BJ (cell line): ENCODE data around the gene SPRR2E. TPM values are rescaled to one million over a fixed set of nuclear protein-coding genes. Genes with fewer than 3 reads are reported as not detected.
"Not testable (repeated sequence)": the region's sequence is repeated elsewhere in the genome, so short reads cannot be mapped to it uniquely, and the experiment has no call there.

Experiments used
- CTCF ChIA-PET: fragments of 350-600 bp; formaldehyde crosslinking; extraction: SDS; loops from one replicate; lab custom pipeline; 2021; ENCODE audit warnings: antibody characterized with exemption, inconsistent platforms; lab: Yijun Ruan, JAX
- POLR2A ChIA-PET: fragments of 300-600 bp; sonication (Branson Sonifier 250); formaldehyde crosslinking; extraction: SDS; loops from one replicate; lab custom pipeline; 2021; ENCODE audit warnings: antibody characterized with exemption; lab: Charles Lee
- DNase-seq: peaks from one replicate; pipeline ENCODE4 v3.0.0-alpha.2; 2011; ENCODE audit warnings: low read depth
- H3K27me3 ChIP-seq: 2 replicates; pipeline ENCODE4 v1.6.0; 2011; ENCODE audit warnings: low read length; ENCODE audit not compliant: control insufficient read depth, insufficient read depth
- H3K36me3 ChIP-seq: 2 replicates; pipeline ENCODE4 v1.5.1; 2011; ENCODE audit warnings: low read length; ENCODE audit not compliant: control insufficient read depth, insufficient read depth
- H3K4me3 ChIP-seq: 2 replicates; pipeline ENCODE4 v1.5.1; 2011; ENCODE audit warnings: low read depth, mild to moderate bottlenecking, control low read depth, low read length
- polyA plus RNA-seq: library from polyadenylated mRNA; depleted of rRNA; stranded (reverse); fragments of >200 nt; gene quantifications from 2 replicates; pipeline ENCODE4 v1.2.3, GENCODE V29; 2011
- TF ChIP-seq, protein P1 (sequence below): IDR thresholded peaks from 2 replicates; pipeline ENCODE4 v1.5.1; 2011; ENCODE audit warnings: low read depth, mild to moderate bottlenecking, control low read depth, inconsistent platforms, low read length, moderate library complexity; ENCODE audit not compliant: insufficient read depth

Gene SPRR2E
- polyA plus RNA-seq, 1 experiment = not detected

DNA sequence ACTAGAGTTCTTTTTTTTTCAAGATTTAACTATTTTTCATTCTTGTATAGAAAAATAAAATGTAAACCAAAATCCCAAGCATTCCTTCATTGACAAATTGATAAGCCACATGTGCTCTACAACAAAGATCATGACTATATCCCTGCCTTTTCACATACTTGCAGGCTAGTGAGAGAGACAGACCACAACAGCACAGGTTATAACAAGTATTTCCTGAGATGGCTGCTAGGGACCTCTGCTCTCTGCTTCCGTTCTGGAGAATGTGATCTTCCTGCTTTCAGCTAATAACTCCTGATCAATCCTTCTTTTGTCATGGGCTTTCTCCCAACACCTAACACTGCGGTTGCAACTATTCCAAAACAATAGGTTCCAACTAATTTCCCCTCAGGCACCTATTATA lies 33.0 kb upstream of the SPRR2E start:
- POLR2A ChIA-PET = no interaction called here
- Histone ChIP-seq H3K4me3 (no peak overlapping the region), H3K27me3 (no peaks in the 10 kb centered on the region), H3K36me3 (no peaks in the 10 kb centered on the region)
- TF ChIP-seq, protein P1, sequence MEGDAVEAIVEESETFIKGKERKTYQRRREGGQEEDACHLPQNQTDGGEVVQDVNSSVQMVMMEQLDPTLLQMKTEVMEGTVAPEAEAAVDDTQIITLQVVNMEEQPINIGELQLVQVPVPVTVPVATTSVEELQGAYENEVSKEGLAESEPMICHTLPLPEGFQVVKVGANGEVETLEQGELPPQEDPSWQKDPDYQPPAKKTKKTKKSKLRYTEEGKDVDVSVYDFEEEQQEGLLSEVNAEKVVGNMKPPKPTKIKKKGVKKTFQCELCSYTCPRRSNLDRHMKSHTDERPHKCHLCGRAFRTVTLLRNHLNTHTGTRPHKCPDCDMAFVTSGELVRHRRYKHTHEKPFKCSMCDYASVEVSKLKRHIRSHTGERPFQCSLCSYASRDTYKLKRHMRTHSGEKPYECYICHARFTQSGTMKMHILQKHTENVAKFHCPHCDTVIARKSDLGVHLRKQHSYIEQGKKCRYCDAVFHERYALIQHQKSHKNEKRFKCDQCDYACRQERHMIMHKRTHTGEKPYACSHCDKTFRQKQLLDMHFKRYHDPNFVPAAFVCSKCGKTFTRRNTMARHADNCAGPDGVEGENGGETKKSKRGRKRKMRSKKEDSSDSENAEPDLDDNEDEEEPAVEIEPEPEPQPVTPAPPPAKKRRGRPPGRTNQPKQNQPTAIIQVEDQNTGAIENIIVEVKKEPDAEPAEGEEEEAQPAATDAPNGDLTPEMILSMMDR = no peak
- CTCF ChIA-PET = no interaction called here
- no peak for DNase-seq

DNA sequence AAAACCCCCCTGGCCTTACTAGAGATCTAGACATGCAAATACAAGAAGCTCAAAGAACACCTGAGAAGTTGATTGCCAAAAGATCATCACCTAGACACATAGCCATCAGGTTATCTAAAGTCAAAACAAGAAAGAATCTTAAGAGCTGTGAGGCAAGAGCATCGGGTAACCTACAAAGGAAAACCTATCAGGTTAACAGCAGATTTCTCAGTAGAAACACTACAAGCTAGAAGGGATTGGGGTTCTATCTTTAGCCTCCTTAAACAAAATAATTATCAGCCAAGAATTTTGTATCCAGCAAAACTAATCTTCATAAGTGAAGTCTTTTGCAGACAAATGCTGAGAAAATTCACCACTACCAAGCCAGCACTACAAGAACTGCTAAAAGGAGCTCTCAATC lies 31.2 kb upstream of the SPRR2E start:
- H3K27me3 ChIP-seq = no peaks in the 10 kb centered on the region
- no peak overlapping the region for H3K4me3 ChIP-seq
- POLR2A ChIA-PET = no interaction called here
- TF ChIP-seq, protein P1 = no peak
- DNase-seq = no peak
- H3K36me3 ChIP-seq = no peaks in the 10 kb centered on the region
- CTCF ChIA-PET = no interaction called here

GRCh38 chr1:153123793-153124192 lies 29.5 kb upstream of the SPRR2E start:
- H3K27me3 ChIP-seq, CTCF ChIA-PET, DNase-seq, H3K36me3 ChIP-seq, H3K4me3 ChIP-seq, POLR2A ChIA-PET: not testable (repeated sequence)

GRCh38 chr1:153122831-153123421 lies 28.6 kb upstream of the SPRR2E start:
- H3K36me3 ChIP-seq = no peaks in the 10 kb centered on the region
- no peak for DNase-seq
- H3K4me3 ChIP-seq = no peak overlapping the region
- CTCF ChIA-PET = no interaction called here
- TF ChIP-seq, protein P1 = no peak
- H3K27me3 ChIP-seq = no peaks in the 10 kb centered on the region
- POLR2A ChIA-PET = no interaction called here

DNA sequence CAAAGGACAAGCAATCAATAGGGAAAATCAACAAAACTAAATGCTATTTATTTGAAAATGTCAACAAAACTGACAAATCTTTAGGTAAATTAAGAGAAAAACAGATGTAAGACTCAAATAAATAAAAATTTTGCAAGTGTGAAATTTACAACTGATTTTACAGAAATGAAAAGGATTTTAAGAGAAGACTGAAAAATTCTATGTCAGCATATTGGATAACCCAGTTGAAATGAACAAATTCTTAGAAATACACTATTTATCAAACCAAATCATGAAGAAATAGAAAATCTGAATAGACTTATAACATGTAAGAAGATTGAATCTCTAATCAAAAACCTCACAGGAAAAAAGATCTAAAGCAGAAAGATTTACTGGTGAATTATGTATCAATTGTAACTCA lies 26.6 kb upstream of the SPRR2E start:
- no peak overlapping the region for H3K4me3 ChIP-seq
- H3K27me3 ChIP-seq = no peaks in the 10 kb centered on the region
- no peak for DNase-seq
- H3K36me3 ChIP-seq = no peaks in the 10 kb centered on the region
- ChIA-PET POLR2A (no interaction called here), CTCF (no interaction called here)
- TF ChIP-seq, protein P1 = no peak

GRCh38 chr1:153119491-153119971 lies 25.2 kb upstream of the SPRR2E start:
- Histone ChIP-seq H3K27me3 (no peaks in the 10 kb centered on the region), H3K36me3 (no peaks in the 10 kb centered on the region), H3K4me3 (no peak overlapping the region)
- DNase-seq = no peak
- TF ChIP-seq, protein P1 = no peak
- POLR2A ChIA-PET = no interaction called here
- CTCF ChIA-PET = no interaction called here

DNA sequence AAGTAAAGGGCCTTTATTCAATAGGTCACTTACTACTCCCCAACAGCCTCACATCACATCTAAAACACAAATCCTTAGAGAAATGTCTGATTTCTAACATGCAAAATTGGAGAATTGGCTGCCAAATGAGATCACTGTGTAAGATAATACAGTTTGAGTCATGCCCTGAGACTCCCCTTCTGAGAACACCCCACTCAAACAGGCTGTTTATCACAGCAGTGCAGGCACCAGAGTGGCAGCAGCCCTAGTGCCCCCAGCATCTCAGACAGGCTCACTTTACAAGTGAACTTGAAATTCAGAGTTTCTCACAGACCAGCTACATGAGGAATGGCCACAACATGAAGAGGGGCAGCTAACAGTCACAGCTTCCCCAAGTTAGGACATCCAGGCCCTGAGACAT lies 20.9 kb upstream of the SPRR2E start:
- CTCF ChIA-PET, H3K27me3 ChIP-seq, DNase-seq, H3K4me3 ChIP-seq, H3K36me3 ChIP-seq, POLR2A ChIA-PET: not testable (repeated sequence)
